Lower leg skin (tissue), 3 donors: ENCODE results near the gene HTR7.

ENCODE experiments used
- CTCF ChIP-seq, 3 donors: fragments of 450-650 bp; IDR thresholded peaks; one replicate each; pipeline ENCODE4 v1.5.1; 2016; ENCODE audit warnings: antibody characterized with exemption in 3 of 3, mild to moderate bottlenecking in 3 of 3, moderate library complexity in 2 of 3
- POLR2A ChIP-seq, 2 donors: fragments of 450-650 bp; IDR thresholded peaks; one replicate each; pipeline ENCODE4 v1.6.1; 2016 to 2017; ENCODE audit warnings: antibody characterized with exemption in 2 of 2, mild to moderate bottlenecking in 1 of 2, moderate library complexity in 1 of 2

GRCh38 chr10:90695915-90696676 lies 161.7 kb downstream of the HTR7 start:
- no peak for TF ChIP-seq CTCF (IDR thresholded peaks at IDR 0.05)
- TF ChIP-seq POLR2A (IDR thresholded peaks at IDR 0.05), result no peak
